Measurements from ENCODE around the gene PTX4.

Gene PTX4

GRCh38 chr16:1523581-1524245 is 35.0 kb upstream of the PTX4 start:
- DNase-seq: no peak

GRCh38 chr16:1520461-1520860 is 31.7 kb upstream of the PTX4 start:
- DNase-seq: no peak

- DNase-seq: no peak
Observed at GRCh38 chr16:1519831-1520230, 31.1 kb upstream of the PTX4 start.

GRCh38 chr16:1518626-1519135 is 29.9 kb upstream of the PTX4 start:
- no peak for DNase-seq

- DNase-seq: no peak
Observed at GRCh38 chr16:1514507-1514906, 25.8 kb upstream of the PTX4 start.

GRCh38 chr16:1512774-1513173 is 24.0 kb upstream of the PTX4 start:
- DNase-seq: no peak

- DNase-seq: no peak
Observed at GRCh38 chr16:1511662-1512569, 23.2 kb upstream of the PTX4 start.

- DNase-seq: no peak
Observed at GRCh38 chr16:1510941-1511351, 22.2 kb upstream of the PTX4 start.

- no peak for DNase-seq
Observed at GRCh38 chr16:1510272-1510671, 21.5 kb upstream of the PTX4 start.

GRCh38 chr16:1509307-1510221 is 20.8 kb upstream of the PTX4 start:
- no peak for DNase-seq

GRCh38 chr16:1508494-1509187 is 19.9 kb upstream of the PTX4 start:
- no peak for DNase-seq

GRCh38 chr16:1506494-1507213 is 17.9 kb upstream of the PTX4 start:
- DNase-seq: no peak

- no peak for DNase-seq
Observed at GRCh38 chr16:1505912-1506311, 17.2 kb upstream of the PTX4 start.

GRCh38 chr16:1505073-1505844 is 16.5 kb upstream of the PTX4 start:
- DNase-seq: no peak

GRCh38 chr16:1503110-1503955 is 14.6 kb upstream of the PTX4 start:
- DNase-seq: no peak

- no peak for DNase-seq
Observed at GRCh38 chr16:1502092-1503004, 13.6 kb upstream of the PTX4 start.

- DNase-seq: no peak
Observed at GRCh38 chr16:1501630-1502029, 12.9 kb upstream of the PTX4 start.

- no peak for DNase-seq
Observed at GRCh38 chr16:1500465-1501150, 11.9 kb upstream of the PTX4 start.
